ENCODE measurements around the gene OPA3. TPM values are rescaled to one million over a fixed set of nuclear protein-coding genes. Genes with fewer than 3 reads are reported as not detected.
A peak's percentile ranks its signal among the peaks of the same experiment; 100 is the strongest.

The OPA3 gene
- total RNA-seq, 1 donor from 2014 or later, result 14.8 TPM

DNA sequence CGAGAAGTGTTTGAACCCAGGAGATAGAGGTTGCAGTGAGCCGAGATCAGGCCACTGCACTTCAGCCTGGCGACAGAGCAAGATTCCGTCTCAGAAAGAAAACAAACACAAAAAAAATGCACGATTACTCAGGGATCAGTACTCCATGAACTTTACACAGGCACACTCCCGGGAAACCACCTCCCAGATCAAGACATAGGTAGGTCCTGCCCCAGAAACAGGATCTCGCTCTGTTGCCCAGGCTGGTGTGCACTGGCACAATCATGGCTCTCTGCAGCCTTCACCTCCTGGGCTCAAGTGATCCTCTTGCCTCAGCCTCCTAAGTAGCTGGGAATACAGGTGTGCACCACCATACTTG lies 66.2 kb downstream of the OPA3 start:
- H3K27me3 Mint-ChIP-seq (ENCODE audit: low read depth), result no peaks in the 10 kb centered on the region
- H3K27ac Mint-ChIP-seq (ENCODE audit: unreplicated experiment), result peak overlapping the region; percentile 22
- H3K36me3 Mint-ChIP-seq (ENCODE audit: low read depth), result peaks cover 16% of the 10 kb centered on the region
- TF ChIP-seq, protein P1, sequence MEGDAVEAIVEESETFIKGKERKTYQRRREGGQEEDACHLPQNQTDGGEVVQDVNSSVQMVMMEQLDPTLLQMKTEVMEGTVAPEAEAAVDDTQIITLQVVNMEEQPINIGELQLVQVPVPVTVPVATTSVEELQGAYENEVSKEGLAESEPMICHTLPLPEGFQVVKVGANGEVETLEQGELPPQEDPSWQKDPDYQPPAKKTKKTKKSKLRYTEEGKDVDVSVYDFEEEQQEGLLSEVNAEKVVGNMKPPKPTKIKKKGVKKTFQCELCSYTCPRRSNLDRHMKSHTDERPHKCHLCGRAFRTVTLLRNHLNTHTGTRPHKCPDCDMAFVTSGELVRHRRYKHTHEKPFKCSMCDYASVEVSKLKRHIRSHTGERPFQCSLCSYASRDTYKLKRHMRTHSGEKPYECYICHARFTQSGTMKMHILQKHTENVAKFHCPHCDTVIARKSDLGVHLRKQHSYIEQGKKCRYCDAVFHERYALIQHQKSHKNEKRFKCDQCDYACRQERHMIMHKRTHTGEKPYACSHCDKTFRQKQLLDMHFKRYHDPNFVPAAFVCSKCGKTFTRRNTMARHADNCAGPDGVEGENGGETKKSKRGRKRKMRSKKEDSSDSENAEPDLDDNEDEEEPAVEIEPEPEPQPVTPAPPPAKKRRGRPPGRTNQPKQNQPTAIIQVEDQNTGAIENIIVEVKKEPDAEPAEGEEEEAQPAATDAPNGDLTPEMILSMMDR (IDR thresholded peaks at IDR 0.05), result no peak
- H3K4me3 Mint-ChIP-seq (ENCODE audit: unreplicated experiment), result no peak overlapping the region
- no peaks in the 10 kb centered on the region for H3K9me3 Mint-ChIP-seq (ENCODE audit: low read depth)
- H3K4me1 Mint-ChIP-seq (ENCODE audit: low read depth), result peaks cover 18% of the 10 kb centered on the region
- DNase-seq (ENCODE audit: low spot score), result no peak

GRCh38 chr19:45517641-45518468 lies 66.7 kb downstream of the OPA3 start:
- Mint-ChIP-seq H3K27me3 (ENCODE audit: low read depth) (no peaks in the 10 kb centered on the region), H3K9me3 (ENCODE audit: low read depth) (no peaks in the 10 kb centered on the region), H3K27ac (ENCODE audit: unreplicated experiment) (peak overlapping the region; percentile 60), H3K4me1 (ENCODE audit: low read depth) (peaks cover 21% of the 10 kb centered on the region), H3K36me3 (ENCODE audit: low read depth) (peaks cover 17% of the 10 kb centered on the region), H3K4me3 (ENCODE audit: unreplicated experiment) (no peak overlapping the region)
- TF ChIP-seq, protein P1 (IDR thresholded peaks at IDR 0.05), result no peak
- DNase-seq (ENCODE audit: low spot score), result no peak

DNA sequence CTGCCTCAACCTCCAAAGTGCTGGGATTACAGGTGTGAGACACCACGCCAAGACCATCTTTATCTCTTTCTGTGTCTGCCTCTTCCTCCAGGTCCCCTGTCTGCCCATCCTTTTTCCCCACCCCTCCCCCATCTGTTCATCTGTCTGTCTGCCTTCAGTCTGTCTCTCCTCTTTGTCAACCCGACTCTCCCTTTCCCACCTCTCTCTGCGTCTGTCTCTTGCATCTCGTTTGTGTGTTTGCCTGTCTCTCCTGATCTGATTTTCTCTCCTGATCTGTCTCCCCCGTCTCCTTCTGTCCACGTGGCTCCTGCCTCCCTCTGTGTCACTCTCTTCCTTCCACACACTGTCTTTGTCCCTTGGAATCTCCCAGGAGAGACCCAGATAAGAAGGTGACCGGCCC lies 67.4 kb downstream of the OPA3 start:
- H3K4me3 Mint-ChIP-seq (ENCODE audit: unreplicated experiment), result no peak overlapping the region

DNA sequence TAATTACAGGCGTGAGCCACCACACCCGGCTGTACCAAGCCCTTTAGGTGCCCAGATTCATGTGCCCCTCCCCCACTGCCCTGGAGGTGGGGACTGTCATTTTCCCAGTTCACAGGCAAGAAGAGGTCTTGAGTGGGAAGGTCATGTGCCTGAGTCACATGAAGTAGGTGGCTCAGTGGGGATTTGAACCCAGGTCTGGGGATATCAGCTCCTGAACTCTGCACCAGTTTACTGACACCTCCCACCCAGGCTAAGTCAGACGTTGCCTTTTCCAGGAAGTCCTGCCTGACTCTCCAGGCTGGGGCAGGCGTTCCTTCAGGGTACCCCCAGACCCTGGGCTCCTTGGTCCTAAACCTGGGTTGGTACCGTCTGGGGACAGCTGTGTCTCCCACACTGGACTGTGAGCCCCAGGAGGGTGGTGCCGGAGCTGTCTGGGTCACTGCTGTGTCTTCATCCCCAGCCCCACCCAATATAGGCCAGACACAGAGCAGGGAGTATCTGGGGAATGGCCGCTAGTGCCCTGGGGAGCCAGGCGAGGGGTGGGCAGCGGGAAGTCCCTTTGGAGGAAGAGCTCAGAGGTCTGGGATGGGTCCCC lies 68.7 kb downstream of the OPA3 start:
- H3K27me3 Mint-ChIP-seq (ENCODE audit: low read depth), result no peaks in the 10 kb centered on the region
- no peak for DNase-seq (ENCODE audit: low spot score)
- peaks cover 33% of the 10 kb centered on the region for H3K4me1 Mint-ChIP-seq (ENCODE audit: low read depth)
- TF ChIP-seq, protein P1 (IDR thresholded peaks at IDR 0.05), result no peak
- peaks cover 15% of the 10 kb centered on the region for H3K36me3 Mint-ChIP-seq (ENCODE audit: low read depth)
- H3K27ac Mint-ChIP-seq (ENCODE audit: unreplicated experiment), result peak overlapping the region; percentile 13
- no peak overlapping the region for H3K4me3 Mint-ChIP-seq (ENCODE audit: unreplicated experiment)
- no peaks in the 10 kb centered on the region for H3K9me3 Mint-ChIP-seq (ENCODE audit: low read depth)

More for the DNA sequence above, 67.4 kb downstream of the OPA3 start:
- Mint-ChIP-seq H3K36me3 (ENCODE audit: low read depth) (peaks cover 18% of the 10 kb centered on the region), H3K27me3 (ENCODE audit: low read depth) (no peaks in the 10 kb centered on the region), H3K9me3 (ENCODE audit: low read depth) (no peaks in the 10 kb centered on the region), H3K27ac (ENCODE audit: unreplicated experiment) (peak overlapping the region; percentile 60), H3K4me1 (ENCODE audit: low read depth) (peaks cover 23% of the 10 kb centered on the region)
- DNase-seq (ENCODE audit: low spot score), result no peak
- TF ChIP-seq, protein P1 (IDR thresholded peaks at IDR 0.05), result no peak

DNA sequence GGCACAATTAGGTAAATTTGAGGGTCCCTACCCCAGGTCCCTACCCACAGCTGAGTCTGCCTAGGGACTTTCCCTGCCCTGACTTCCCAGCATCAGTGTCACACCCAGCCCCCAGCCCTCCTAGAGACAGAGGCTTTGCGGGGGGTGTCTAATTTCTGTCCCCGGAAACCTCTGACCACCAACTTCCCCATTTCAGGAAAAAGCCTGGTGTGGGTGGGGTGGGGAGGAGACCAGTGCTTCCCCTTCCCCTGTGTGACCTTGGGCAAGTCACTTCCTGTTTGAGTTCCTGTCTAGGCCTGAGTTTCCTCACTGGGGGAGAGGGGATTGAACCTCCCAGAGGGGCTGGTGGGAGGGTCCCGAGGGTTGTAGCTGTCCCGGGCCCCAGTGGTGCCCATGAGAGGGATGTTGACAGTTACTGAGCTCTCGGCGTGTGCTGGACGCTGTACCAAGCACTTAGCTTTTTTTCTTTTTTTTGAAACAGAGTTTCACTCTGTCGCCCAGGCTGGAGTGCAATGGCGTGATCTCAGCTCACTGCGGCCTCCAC lies 69.4 kb downstream of the OPA3 start:
- Mint-ChIP-seq H3K4me3 (ENCODE audit: unreplicated experiment) (no peak overlapping the region), H3K4me1 (ENCODE audit: low read depth) (peaks cover 40% of the 10 kb centered on the region), H3K27me3 (ENCODE audit: low read depth) (no peaks in the 10 kb centered on the region), H3K9me3 (ENCODE audit: low read depth) (no peaks in the 10 kb centered on the region), H3K36me3 (ENCODE audit: low read depth) (peaks cover 13% of the 10 kb centered on the region), H3K27ac (ENCODE audit: unreplicated experiment) (peak overlapping the region; percentile 22)
- TF ChIP-seq, protein P1 (IDR thresholded peaks at IDR 0.05), result no peak
- no peak for DNase-seq (ENCODE audit: low spot score)
